Smooth muscle cell (in vitro differentiated cells): ENCODE measurements around the gene TMEM154. TPM values are rescaled to one million over a fixed set of nuclear protein-coding genes. Genes with fewer than 3 reads are reported as not detected.

Experiments
- DNase-seq: peaks from one replicate; lab custom pipeline; 2025; ENCODE audit not compliant: unreplicated experiment; lab: John Stamatoyannopoulos, UW
- H2AFZ ChIP-seq: fragments of 200-600 bp; sonication (generic); 2 replicates; pipeline ENCODE4 v1.6.0; 2016; ENCODE audit warnings: antibody characterized with exemption, low read depth, mild to moderate bottlenecking
- H3F3A ChIP-seq: fragments of 200-600 bp; sonication (generic); 2 replicates; pipeline ENCODE4 v1.6.0; 2017; ENCODE audit warnings: antibody characterized with exemption, low read depth
- H3K27ac ChIP-seq: fragments of 200-600 bp; sonication (generic); 2 replicates; pipeline ENCODE4 v1.5.1; 2016; ENCODE audit warnings: low read depth, mild to moderate bottlenecking
- H3K27me3 ChIP-seq: fragments of 200-600 bp; sonication (generic); 2 replicates; pipeline ENCODE4 v1.6.1; 2016; ENCODE audit warnings: low read depth, mild to moderate bottlenecking
- H3K36me3 ChIP-seq: fragments of 200-600 bp; sonication (generic); 2 replicates; pipeline ENCODE4 v1.5.1; 2016; ENCODE audit warnings: low read depth
- H3K4me1 ChIP-seq: fragments of 200-600 bp; sonication (generic); 2 replicates; pipeline ENCODE4 v1.5.1; 2016; ENCODE audit warnings: low read depth
- H3K4me2 ChIP-seq: fragments of 200-600 bp; sonication (generic); 2 replicates; pipeline ENCODE4 v1.6.0; 2016; ENCODE audit warnings: mild to moderate bottlenecking
- H3K4me3 ChIP-seq: fragments of 200-600 bp; sonication (generic); 2 replicates; pipeline ENCODE4 v1.5.1; 2016; ENCODE audit warnings: mild to moderate bottlenecking
- H3K79me2 ChIP-seq: fragments of 200-600 bp; sonication (generic); 2 replicates; pipeline ENCODE4 v1.6.0; 2016; ENCODE audit warnings: low read depth, mild to moderate bottlenecking
- H3K9ac ChIP-seq: fragments of 200-600 bp; sonication (generic); 2 replicates; pipeline ENCODE4 v1.6.0; 2016; ENCODE audit warnings: low read depth
- H3K9me3 ChIP-seq: fragments of 200-600 bp; sonication (generic); replicated peaks from 2 replicates; pipeline ENCODE4 v1.5.1; 2016; ENCODE audit warnings: low read depth
- H4K20me1 ChIP-seq: fragments of 200-600 bp; sonication (generic); 2 replicates; pipeline ENCODE4 v1.6.0; 2016; ENCODE audit warnings: low read depth
- CTCF ChIP-seq: fragments of 200-600 bp; sonication (generic); IDR thresholded peaks from 2 replicates; pipeline ENCODE4 v1.5.1; 2017; ENCODE audit warnings: borderline replicate concordance, mild to moderate bottlenecking, antibody characterized with exemption; ENCODE audit not compliant: insufficient read depth, poor library complexity, severe bottlenecking
- WGBS: methylation state at CpG from one replicate; pipeline ENCODE4 v1.1.7; 2016; ENCODE audit warnings: low lambda C conversion rate; 5-methylcytosine and 5-hydroxymethylcytosine counted together
- polyA plus RNA-seq: library from polyadenylated mRNA; unstranded; fragments of >200 nt; fragmentation: Nextera tagmentation; extraction: Ambion mirVana; gene quantifications from 2 replicates; pipeline ENCODE4 v1.2.1, GENCODE V29; 2016
- total RNA-seq: library from RNA; depleted of rRNA; stranded (reverse); fragments of >200 nt; gene quantifications from 2 replicates; pipeline ENCODE4 v1.2.3, GENCODE V29; 2014

TMEM154 gene
- total and polyA plus RNA-seq, 2 experiments from 2014 or later: 1.8 to 6.0 TPM

- no peak for DNase-seq
- no peaks in the 10 kb centered on the region for H4K20me1 ChIP-seq
Measured at GRCh38 chr4:152634110-152634760, 45.6 kb downstream of the TMEM154 start.

GRCh38 chr4:152633118-152633517, 46.7 kb downstream of the TMEM154 start:
- H3K79me2 ChIP-seq: no peaks in the 10 kb centered on the region
- no peak for TF ChIP-seq CTCF
- H3K9ac ChIP-seq: no peak overlapping the region
- H4K20me1 ChIP-seq: no peaks in the 10 kb centered on the region
- no peaks in the 10 kb centered on the region for H3K9me3 ChIP-seq
- no peaks in the 10 kb centered on the region for H3K4me1 ChIP-seq
- peak overlapping the region; percentile 68 for H3K27ac ChIP-seq
- peak overlapping the region; percentile 0 for H3K4me2 ChIP-seq
- H2AFZ ChIP-seq: peak overlapping the region; percentile 44
- no peak for DNase-seq
- no peak overlapping the region for H3K4me3 ChIP-seq
- no peaks in the 10 kb centered on the region for H3K36me3 ChIP-seq
- no peaks in the 10 kb centered on the region for H3K27me3 ChIP-seq
- H3F3A ChIP-seq: peaks cover 6% of the 10 kb centered on the region
- 25% methylated on average over 3 of the region's 3 CpGs for WGBS

More at GRCh38 chr4:152634110-152634760, 45.6 kb downstream of the TMEM154 start:
- Histone ChIP-seq H3K9ac (no peak overlapping the region), H3K79me2 (no peaks in the 10 kb centered on the region), H3F3A (peaks cover 6% of the 10 kb centered on the region), H3K27me3 (no peaks in the 10 kb centered on the region), H3K9me3 (no peaks in the 10 kb centered on the region), H3K4me2 (peak overlapping the region; percentile 53), H3K4me1 (no peaks in the 10 kb centered on the region), H3K36me3 (no peaks in the 10 kb centered on the region), H2AFZ (no peak overlapping the region), H3K27ac (peak overlapping the region; percentile 68), H3K4me3 (no peak overlapping the region)
- no peak for TF ChIP-seq CTCF
- WGBS: 45% methylated on average over 4 of the region's 4 CpGs

GRCh38 chr4:152630324-152630723, 49.5 kb downstream of the TMEM154 start:
- WGBS: 82% methylated on average over 1 of the region's 1 CpG
- no peak overlapping the region for H3K4me3 ChIP-seq
- no peaks in the 10 kb centered on the region for H3K36me3 ChIP-seq
- no peak overlapping the region for H3K4me2 ChIP-seq
- H3K9ac ChIP-seq: no peak overlapping the region
- peaks cover 6% of the 10 kb centered on the region for H3F3A ChIP-seq
- H4K20me1 ChIP-seq: no peaks in the 10 kb centered on the region
- H3K27ac ChIP-seq: no peak overlapping the region
- H2AFZ ChIP-seq: no peak overlapping the region
- H3K79me2 ChIP-seq: no peaks in the 10 kb centered on the region
- TF ChIP-seq CTCF: no peak
- H3K27me3 ChIP-seq: no peaks in the 10 kb centered on the region
- no peaks in the 10 kb centered on the region for H3K9me3 ChIP-seq
- DNase-seq: no peak
- H3K4me1 ChIP-seq: no peaks in the 10 kb centered on the region

GRCh38 chr4:152629908-152630307, 49.9 kb downstream of the TMEM154 start:
- Histone ChIP-seq H3K36me3 (no peaks in the 10 kb centered on the region), H3K27me3 (no peaks in the 10 kb centered on the region), H3F3A (peaks cover 6% of the 10 kb centered on the region), H3K9me3 (no peaks in the 10 kb centered on the region), H2AFZ (no peak overlapping the region), H3K9ac (no peak overlapping the region), H3K27ac (no peak overlapping the region), H3K4me3 (no peak overlapping the region), H3K79me2 (no peaks in the 10 kb centered on the region), H3K4me1 (no peaks in the 10 kb centered on the region), H4K20me1 (no peaks in the 10 kb centered on the region), H3K4me2 (no peak overlapping the region)
- WGBS: 92% methylated on average over 3 of the region's 3 CpGs
- no peak for TF ChIP-seq CTCF
- DNase-seq: no peak
